Motor neuron (in vitro differentiated cells): ENCODE results near the gene TRA2B. TPM values are rescaled to one million over a fixed set of nuclear protein-coding genes. Genes with fewer than 3 reads are reported as not detected.

Experiments
- ATAC-seq, 8 experiments: fragments of 200-7000 bp; cut with Tn5 transposase; replicated peaks in 6 of 8; 2 replicates each; pipeline ENCODE4 v1.8.0; 2021; ENCODE audit warnings: mild to moderate bottlenecking in 8 of 8, moderate library complexity in 8 of 8
- H3K27ac ChIP-seq, 2 donors: fragments of 250-450 bp; sonication (Bioruptor Pico); 2 replicates each; pipeline ENCODE4 v1.9.0; 2021; ENCODE audit warnings: antibody characterized with exemption in 2 of 2, mild to moderate bottlenecking in 2 of 2, moderate library complexity in 1 of 2
- H3K4me1 ChIP-seq, 2 donors: fragments of 250-450 bp; sonication (Bioruptor Pico); replicated peaks in 1 of 2; 2 replicates each; pipeline ENCODE4 v1.6.1; 2021; ENCODE audit warnings: antibody characterized with exemption in 2 of 2, mild to moderate bottlenecking in 2 of 2, moderate library complexity in 1 of 2
- H3K4me3 ChIP-seq, 5 donors: fragments of 250-450 bp; sonication (Bioruptor Pico); 2 replicates each; pipeline ENCODE4 v1.9.0; 2021; ENCODE audit warnings: antibody characterized with exemption in 5 of 5, mild to moderate bottlenecking in 5 of 5, moderate library complexity in 4 of 5
- WGBS, 10 experiments: fragments of 450-650 bp; shearing (Covaris generic); methylation state at CpG; one replicate each; pipeline ENCODE4 v1.0.0; 2022; 5-methylcytosine and 5-hydroxymethylcytosine counted together
- in situ Hi-C, 9 experiments: fragments of 400-800 bp; cut with MboI; loops; one replicate each; pipeline ENCODE4 v1.15.0; 2021; ENCODE audit warnings: low sequenced_read_pairs in 9 of 9, low pct_unique_long_range_greater_than_20kb in 2 of 9; ENCODE audit not compliant: unreplicated experiment in 9 of 9
- total RNA-seq, 8 experiments: library from RNA; unstranded; fragments of 300-600 nt; gene quantifications; 2 replicates each; pipeline versions ENCODE4 v1.2.3 to v1.2.4, GENCODE V29; 2022

Gene TRA2B
- total RNA-seq, 8 experiments from 2014 or later: 99.1 to 263 (median 150) TPM

DNA sequence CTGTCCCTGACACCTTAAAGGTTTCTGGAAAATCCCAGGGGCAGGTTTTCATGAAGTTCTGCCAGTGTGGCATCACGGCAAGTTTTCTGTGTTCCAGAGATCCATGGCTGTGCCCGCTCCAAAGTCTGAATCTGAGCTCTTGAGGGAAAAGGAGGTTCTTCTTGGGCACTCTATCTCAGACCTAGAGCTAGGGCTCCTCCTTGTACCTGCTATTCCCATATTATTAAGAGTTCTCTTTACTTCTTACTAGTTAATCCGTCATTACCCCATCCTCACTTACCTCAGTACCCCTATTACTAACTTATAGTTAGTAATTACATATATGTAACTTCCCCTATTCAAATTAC is 5.9 kb upstream of the TRA2B start:
- peak overlapping the region in 2 of 5 donors; percentile 5 to 10 for H3K4me3 ChIP-seq
- 0 to 36% (median 23%) methylated on average over 1 to 3 of the region's 3 CpGs; no CpG with 5 or more reads in 4 of the 10 experiments for WGBS, 10 experiments
- peak overlapping the region in 1 of 2 donors; percentile 66 for H3K27ac ChIP-seq
- in situ Hi-C loops: no loop called here
- peaks cover 4 to 8% of the 10 kb centered on the region in 2 donors for H3K4me1 ChIP-seq
- ATAC-seq: peak; percentile 6 to 33 (median 16)

GRCh38 chr3:185942907-185943759 is 5.3 kb upstream of the TRA2B start:
- ATAC-seq: peak; percentile 86 to 99 (median 98)
- peak overlapping the region; percentile 18 to 66 for H3K27ac ChIP-seq
- H3K4me1 ChIP-seq: peaks cover 4 to 10% of the 10 kb centered on the region in 2 donors
- H3K4me3 ChIP-seq: peak overlapping the region in 3 of 5 donors; percentile 5 to 14 (median 10)
- in situ Hi-C loops: no loop called here
- WGBS, 10 experiments: 40 to 66% (median 47%) methylated on average over 2 to 7 of the region's 7 CpGs; no CpG with 5 or more reads in 6 of the 10 experiments

- no peak for ATAC-seq
- Histone ChIP-seq H3K4me1 (peaks cover 4 to 11% of the 10 kb centered on the region in 2 donors), H3K4me3 (no peak overlapping the region), H3K27ac (no peak overlapping the region)
- 80 to 100% (median 100%) methylated on average over 1 to 2 of the region's 3 CpGs; no CpG with 5 or more reads in 7 of the 10 experiments for WGBS, 10 experiments
- in situ Hi-C loops: no loop called here
Observed at GRCh38 chr3:185942396-185942795, 4.6 kb upstream of the TRA2B start.

DNA sequence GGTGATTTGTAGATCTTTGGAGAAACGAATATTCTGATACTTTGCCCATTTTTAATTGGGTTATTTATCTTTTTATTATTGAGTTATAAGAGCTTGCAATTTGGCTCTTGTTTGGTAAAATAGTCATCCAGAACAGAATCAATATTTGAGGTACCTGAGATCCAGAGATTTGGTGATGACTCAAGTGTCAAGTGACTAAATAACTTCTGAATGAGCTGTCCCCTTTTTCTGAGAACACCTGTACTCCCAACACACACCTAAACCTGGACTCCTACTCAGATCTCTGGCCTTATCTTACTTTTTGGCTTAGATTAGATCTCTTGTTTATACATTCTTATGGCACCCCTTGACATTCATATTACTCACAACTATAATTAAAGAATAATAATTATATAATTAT is 3.1 kb upstream of the TRA2B start:
- ATAC-seq: no peak
- H3K27ac ChIP-seq: no peak overlapping the region
- H3K4me3 ChIP-seq: no peak overlapping the region
- H3K4me1 ChIP-seq: peaks cover 4 to 11% of the 10 kb centered on the region in 2 donors
- in situ Hi-C loops: no loop called here
- 0 to 100% (median 59%) methylated on average over 1 of the region's 1 CpG; no CpG with 5 or more reads in 2 of the 10 experiments for WGBS, 10 experiments

DNA sequence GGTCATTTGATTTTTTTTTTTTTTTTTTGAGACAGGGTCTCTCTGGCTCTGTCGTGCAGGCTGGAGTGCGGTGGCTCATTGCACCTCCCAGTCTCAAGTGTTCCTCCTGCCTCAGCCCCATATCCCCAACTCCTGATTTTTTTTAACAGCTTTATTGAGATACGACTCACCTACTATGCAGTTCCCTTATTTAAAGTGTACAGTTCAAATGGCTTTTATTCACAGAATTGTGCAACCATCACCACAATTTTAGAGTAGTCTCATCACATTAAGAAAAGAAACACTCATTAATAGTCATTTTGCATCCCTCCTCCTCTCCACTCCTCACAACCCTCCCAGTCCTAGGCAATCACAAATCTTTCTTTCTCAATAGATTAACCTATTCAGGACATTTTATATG is 1.9 kb upstream of the TRA2B start:
- 40 to 100% (median 100%) methylated on average over 1 to 3 of the region's 3 CpGs; no CpG with 5 or more reads in 3 of the 10 experiments for WGBS, 10 experiments
- ATAC-seq: no peak
- Histone ChIP-seq H3K27ac (no peak overlapping the region), H3K4me3 (no peak overlapping the region), H3K4me1 (peaks cover 4 to 11% of the 10 kb centered on the region in 2 donors)
- in situ Hi-C loops: no loop called here

DNA sequence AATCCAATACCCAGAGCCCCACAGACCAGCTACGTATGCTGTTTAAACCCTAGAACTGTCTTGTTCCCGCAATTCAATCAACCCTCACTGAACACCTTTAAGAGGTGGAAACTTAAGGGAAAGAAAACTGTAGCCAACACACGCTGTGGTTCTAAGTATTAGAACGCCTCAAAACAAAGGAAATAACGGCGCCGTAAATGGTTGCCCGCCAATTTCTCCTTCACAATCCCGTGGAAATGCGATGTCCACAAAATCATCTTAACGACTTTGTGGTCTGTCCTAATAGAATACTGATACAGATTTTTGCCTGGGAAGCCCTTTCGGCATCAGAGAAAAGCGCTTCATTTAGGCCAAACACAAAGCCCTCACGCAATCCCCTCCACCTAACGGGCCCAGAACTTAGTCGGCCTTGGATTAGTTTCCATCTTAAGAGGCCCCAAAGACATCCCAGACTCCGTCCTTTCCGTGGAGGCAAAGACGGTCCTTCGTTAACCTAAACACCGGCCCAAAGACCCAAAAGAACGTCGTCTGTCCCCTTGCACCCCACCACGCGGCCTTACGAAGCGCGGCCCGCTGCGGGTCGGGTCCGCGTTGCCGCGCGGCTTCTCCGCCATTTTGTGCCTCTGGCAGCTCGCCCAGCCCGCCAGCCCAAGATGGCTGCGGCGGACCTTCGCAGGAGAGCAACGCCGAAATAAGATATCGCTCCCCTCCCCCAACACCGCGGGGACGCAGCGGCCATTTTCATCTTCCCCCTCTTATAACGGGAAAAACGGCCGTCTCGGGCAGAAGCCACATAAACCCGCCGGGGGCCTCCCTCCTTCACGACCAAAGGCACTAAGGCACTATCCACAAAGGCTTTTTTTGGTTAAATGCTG is 763 bp downstream of the TRA2B start:
- WGBS, 10 experiments: 0 to 3% (median 1%) methylated on average over 2 to 43 of the region's 56 CpGs; no CpG with 5 or more reads in 2 of the 10 experiments
- Histone ChIP-seq H3K27ac (peak overlapping the region; percentile 96 to 98), H3K4me3 (peak overlapping the region; percentile 75 to 89 (median 82)), H3K4me1 (peaks cover 9 to 20% of the 10 kb centered on the region in 2 donors)
- in situ Hi-C loops: no loop called here
- peak; percentile 36 to 66 (median 51) for ATAC-seq

DNA sequence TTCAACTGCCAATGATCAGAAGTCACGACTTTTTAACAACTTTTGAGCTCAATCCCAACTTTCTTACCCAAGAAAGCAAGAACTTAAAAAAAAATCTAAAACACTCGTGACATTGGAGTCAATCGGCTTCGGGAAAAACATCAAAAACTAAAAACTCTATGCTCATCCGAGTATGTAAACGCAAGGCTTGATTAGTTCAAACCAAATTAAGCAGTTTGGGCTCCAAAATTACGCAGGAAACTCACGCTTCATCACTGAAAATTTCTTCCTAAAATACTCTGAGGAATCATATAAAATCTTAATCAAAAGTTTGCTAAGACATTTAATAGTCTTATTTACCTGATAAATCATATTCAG is 1.6 kb downstream of the TRA2B start:
- ATAC-seq: no peak
- no peak overlapping the region for H3K27ac ChIP-seq
- H3K4me3 ChIP-seq: peak overlapping the region; percentile 75 to 89 (median 82)
- WGBS, 10 experiments: 0 to 4% (median 1%) methylated on average over 2 to 8 of the region's 8 CpGs
- H3K4me1 ChIP-seq: peaks cover 12 to 28% of the 10 kb centered on the region in 2 donors
- in situ Hi-C loops: no loop called here

- no peak overlapping the region for H3K27ac ChIP-seq
- H3K4me3 ChIP-seq: peak overlapping the region; percentile 75 to 89 (median 82)
- in situ Hi-C loops: no loop called here
- ATAC-seq: peak in 3 of 8 experiments; percentile 1
- 0 to 4% (median 0%) methylated on average over 2 to 11 of the region's 11 CpGs for WGBS, 10 experiments
- H3K4me1 ChIP-seq: peaks cover 18 to 34% of the 10 kb centered on the region in 2 donors
Observed at GRCh38 chr3:185935465-185936272, 2.1 kb downstream of the TRA2B start.

GRCh38 chr3:185934767-185935464 is 2.9 kb downstream of the TRA2B start:
- Histone ChIP-seq H3K4me1 (peaks cover 25 to 41% of the 10 kb centered on the region in 2 donors), H3K4me3 (peak overlapping the region; percentile 75 to 89 (median 82)), H3K27ac (no peak overlapping the region)
- 0 to 2% (median 0%) methylated on average over 1 to 8 of the region's 8 CpGs for WGBS, 10 experiments
- ATAC-seq: no peak
- in situ Hi-C loops: no loop called here

DNA sequence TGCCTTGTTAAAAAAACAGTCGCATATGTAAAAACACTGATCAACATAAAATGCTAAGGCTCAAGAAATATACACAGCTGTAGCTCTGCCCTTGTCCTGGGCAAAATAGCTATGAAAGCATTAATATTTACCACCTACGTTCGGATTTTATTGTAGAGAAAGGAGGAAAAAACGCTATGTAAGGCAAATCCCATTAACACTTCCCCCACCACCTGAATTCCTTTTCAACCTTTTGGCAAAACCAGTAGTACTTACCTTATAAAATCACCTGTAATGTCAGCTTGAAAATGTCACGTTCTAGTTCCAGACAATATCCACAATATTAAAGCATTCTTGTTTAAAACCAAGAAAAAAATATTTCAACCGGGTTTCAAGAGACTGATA is 3.6 kb downstream of the TRA2B start:
- ATAC-seq: peak in 3 of 8 experiments; percentile 2 to 5 (median 3)
- Histone ChIP-seq H3K4me3 (peak overlapping the region; percentile 75 to 89 (median 82)), H3K27ac (no peak overlapping the region), H3K4me1 (peaks cover 33 to 49% of the 10 kb centered on the region in 2 donors)
- in situ Hi-C loops: no loop called here
- 0 to 5% (median 0%) methylated on average over 1 to 6 of the region's 6 CpGs; no CpG with 5 or more reads in 1 of the 10 experiments for WGBS, 10 experiments

GRCh38 chr3:185933374-185934173 is 4.2 kb downstream of the TRA2B start:
- in situ Hi-C loops: no loop called here
- peaks cover 39 to 55% of the 10 kb centered on the region in 2 donors for H3K4me1 ChIP-seq
- H3K4me3 ChIP-seq: peak overlapping the region; percentile 75 to 89 (median 82)
- ATAC-seq: no peak
- no peak overlapping the region for H3K27ac ChIP-seq
